ENCODE results near the gene NOP14. TPM values are rescaled to one million over a fixed set of nuclear protein-coding genes. Genes with fewer than 3 reads are reported as not detected.

NOP14 gene
- total RNA-seq, 4 donors from 2014 or later = 21.2 to 33.1 (median 23.0) TPM

DNA sequence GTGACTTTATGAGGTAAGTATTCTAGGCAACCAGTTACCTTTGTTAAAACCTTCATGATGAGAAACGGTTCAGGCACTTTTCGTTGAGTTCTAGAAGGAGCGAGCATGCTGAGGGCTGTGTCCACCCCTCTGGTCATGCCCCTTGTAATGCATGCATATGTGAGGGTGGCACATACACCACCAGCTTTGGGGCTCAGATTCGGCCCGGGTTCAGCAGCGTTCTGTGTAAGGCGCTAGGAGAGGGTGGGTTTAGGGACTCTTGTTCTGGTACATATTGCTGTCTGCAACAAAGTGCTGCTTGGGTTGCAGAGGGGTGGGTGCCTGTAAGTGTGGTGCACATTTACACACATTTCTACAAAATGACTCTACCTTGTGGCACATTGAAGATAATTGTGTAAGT, 54.5 kb downstream of the NOP14 start:
- DNase-seq (ENCODE audit: low spot score in 2 of 2) = no peak
- no peak for TF ChIP-seq POLR2A (IDR thresholded peaks at IDR 0.05)
- TF ChIP-seq, protein P1, sequence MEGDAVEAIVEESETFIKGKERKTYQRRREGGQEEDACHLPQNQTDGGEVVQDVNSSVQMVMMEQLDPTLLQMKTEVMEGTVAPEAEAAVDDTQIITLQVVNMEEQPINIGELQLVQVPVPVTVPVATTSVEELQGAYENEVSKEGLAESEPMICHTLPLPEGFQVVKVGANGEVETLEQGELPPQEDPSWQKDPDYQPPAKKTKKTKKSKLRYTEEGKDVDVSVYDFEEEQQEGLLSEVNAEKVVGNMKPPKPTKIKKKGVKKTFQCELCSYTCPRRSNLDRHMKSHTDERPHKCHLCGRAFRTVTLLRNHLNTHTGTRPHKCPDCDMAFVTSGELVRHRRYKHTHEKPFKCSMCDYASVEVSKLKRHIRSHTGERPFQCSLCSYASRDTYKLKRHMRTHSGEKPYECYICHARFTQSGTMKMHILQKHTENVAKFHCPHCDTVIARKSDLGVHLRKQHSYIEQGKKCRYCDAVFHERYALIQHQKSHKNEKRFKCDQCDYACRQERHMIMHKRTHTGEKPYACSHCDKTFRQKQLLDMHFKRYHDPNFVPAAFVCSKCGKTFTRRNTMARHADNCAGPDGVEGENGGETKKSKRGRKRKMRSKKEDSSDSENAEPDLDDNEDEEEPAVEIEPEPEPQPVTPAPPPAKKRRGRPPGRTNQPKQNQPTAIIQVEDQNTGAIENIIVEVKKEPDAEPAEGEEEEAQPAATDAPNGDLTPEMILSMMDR (IDR thresholded peaks at IDR 0.05) = no peak
- no peak overlapping the region for H3K4me3 ChIP-seq (ENCODE audit: low read depth, poor library complexity, severe bottlenecking)
- 83 to 89% methylated on average over 7 of the region's 7 CpGs for WGBS, 2 donors
- intact Hi-C loops (cut with DNase I; ENCODE audit: low total_unique reads) = no loop called here

DNA sequence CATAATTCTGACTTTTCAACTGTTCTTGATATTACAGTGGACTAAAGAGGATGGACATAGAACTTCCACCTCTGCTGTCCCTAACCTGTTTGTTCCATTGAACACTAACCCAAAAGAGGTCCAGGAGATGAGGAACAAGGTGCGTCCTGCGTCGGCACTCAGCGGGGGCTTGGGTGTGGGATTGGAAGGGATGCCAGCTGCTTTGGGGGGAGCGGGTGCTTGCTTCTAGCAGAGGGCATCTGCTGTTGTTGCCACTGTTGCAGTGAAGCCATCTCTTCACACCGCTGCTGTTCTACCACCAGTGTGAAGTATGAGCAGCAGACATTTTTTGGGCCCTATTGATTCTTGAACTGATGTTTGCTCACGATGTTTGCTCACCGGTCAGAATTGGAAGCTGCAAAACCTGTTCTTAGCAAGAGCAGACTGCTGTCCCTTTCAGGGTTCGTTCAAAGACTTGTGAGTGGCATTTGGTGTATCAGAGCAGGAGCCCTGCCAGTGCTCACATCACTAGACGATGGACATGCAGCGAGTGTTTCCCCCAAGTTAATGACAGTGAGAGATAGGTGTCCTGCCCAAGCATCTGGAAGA, 55.4 kb downstream of the NOP14 start:
- WGBS, 2 donors = 87 to 90% methylated on average over 11 of the region's 11 CpGs
- TF ChIP-seq POLR2A (IDR thresholded peaks at IDR 0.05) = no peak
- TF ChIP-seq, protein P1 (IDR thresholded peaks at IDR 0.05) = no peak
- no peak for DNase-seq (ENCODE audit: low spot score in 2 of 2)
- intact Hi-C loops (cut with DNase I; ENCODE audit: low total_unique reads) = no loop called here
- no peak overlapping the region for H3K4me3 ChIP-seq (ENCODE audit: low read depth, poor library complexity, severe bottlenecking)

DNA sequence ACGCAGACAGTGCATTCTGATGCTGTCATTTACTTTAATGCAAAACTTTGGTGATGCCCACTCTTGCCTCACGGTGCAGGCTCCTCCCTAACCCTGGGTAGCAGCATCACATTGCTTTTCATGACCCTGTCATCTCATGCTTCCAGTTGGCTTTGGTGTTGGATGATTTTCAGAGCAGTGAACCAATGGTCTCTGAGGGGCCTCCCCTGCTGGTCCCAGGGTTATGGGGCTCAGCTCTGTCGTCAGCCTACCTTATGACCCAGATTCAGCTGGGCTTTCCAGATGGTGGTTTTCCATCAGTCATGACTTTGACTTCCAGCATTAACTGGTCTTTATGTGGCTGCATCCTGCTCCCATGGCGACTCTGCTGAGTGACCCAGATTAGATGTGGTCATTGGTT, 56.0 kb downstream of the NOP14 start:
- intact Hi-C loops (cut with DNase I; ENCODE audit: low total_unique reads) = no loop called here
- 85% methylated on average over 4 of the region's 4 CpGs for WGBS, 2 donors
- no peak for DNase-seq (ENCODE audit: low spot score in 2 of 2)
- H3K4me3 ChIP-seq (ENCODE audit: low read depth, poor library complexity, severe bottlenecking) = no peak overlapping the region
- TF ChIP-seq, protein P1 (IDR thresholded peaks at IDR 0.05) = no peak
- no peak for TF ChIP-seq POLR2A (IDR thresholded peaks at IDR 0.05)

DNA sequence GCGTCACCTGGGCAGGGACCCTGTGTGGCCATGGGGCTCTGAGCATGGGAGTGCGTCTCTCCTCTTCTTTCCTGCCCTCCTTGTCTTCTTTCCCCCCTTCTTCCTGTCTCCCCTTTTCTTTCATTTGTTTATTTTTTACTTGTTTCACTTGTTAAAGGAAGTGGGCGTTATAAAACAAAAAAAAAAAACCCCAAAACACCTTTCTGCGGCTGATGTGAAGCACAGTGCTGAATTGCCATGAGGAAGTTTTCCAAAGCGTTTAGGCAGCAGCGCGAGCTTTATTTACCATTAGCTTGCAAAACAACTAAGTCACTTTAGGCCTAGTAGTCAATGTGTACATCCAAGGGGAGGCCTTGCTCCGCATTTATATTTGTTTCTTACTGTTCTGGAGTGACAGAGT, 57.0 kb downstream of the NOP14 start:
- DNase-seq (ENCODE audit: low spot score in 2 of 2) = no peak
- 87 to 90% methylated on average over 8 of the region's 8 CpGs for WGBS, 2 donors
- H3K4me3 ChIP-seq (ENCODE audit: low read depth, poor library complexity, severe bottlenecking) = no peak overlapping the region
- TF ChIP-seq, protein P1 (IDR thresholded peaks at IDR 0.05) = no peak
- no peak for TF ChIP-seq POLR2A (IDR thresholded peaks at IDR 0.05)
- intact Hi-C loops (cut with DNase I; ENCODE audit: low total_unique reads) = no loop called here

DNA sequence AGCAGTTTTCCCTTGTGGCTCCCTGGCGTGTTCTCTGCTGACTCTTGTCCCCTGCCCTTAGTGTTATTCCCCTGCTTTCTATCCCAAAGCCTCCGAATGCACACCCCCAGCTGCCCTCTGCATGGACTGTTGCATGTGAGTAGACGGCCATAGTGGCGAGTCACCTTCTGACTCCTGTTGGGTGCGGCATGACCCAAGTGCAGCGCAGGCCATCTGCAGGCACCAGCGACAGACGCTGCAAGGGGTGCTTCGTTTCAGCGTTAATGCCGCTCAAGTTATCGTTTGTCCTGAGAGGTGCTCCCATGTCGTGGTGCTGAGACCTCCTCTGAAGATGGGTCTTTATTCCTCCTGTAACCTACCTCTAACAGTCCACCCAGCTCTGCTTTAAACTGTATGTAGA, 57.7 kb downstream of the NOP14 start:
- no peak for TF ChIP-seq POLR2A (IDR thresholded peaks at IDR 0.05)
- TF ChIP-seq, protein P1 (IDR thresholded peaks at IDR 0.05) = no peak
- 88 to 93% methylated on average over 13 of the region's 13 CpGs for WGBS, 2 donors
- H3K4me3 ChIP-seq (ENCODE audit: low read depth, poor library complexity, severe bottlenecking) = no peak overlapping the region
- intact Hi-C loops (cut with DNase I; ENCODE audit: low total_unique reads) = no loop called here
- DNase-seq (ENCODE audit: low spot score in 2 of 2) = no peak

DNA sequence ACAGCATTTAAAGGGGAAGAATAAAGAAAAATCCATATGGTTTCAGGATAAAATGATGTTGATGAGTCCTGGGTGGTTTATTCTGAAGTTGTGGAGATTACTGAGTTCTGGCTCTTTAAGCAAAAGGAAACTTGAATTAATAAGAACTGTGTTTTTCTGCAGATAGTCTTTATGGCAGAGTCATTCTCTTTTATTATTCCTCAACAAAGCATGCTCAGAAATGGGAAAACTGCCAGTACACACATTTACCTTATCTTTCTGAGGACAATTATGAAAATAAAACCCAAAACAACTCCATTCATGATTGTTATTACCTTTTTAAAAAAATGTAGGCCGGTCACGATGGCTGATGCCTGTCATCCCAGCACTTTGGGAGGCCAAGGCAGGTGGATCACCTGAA, 61.1 kb downstream of the NOP14 start:
- intact Hi-C loops (cut with DNase I; ENCODE audit: low total_unique reads) = no loop called here
- no peak for TF ChIP-seq POLR2A (IDR thresholded peaks at IDR 0.05)
- TF ChIP-seq, protein P1 (IDR thresholded peaks at IDR 0.05) = no peak
- 93 to 97% methylated on average over 2 of the region's 2 CpGs for WGBS, 2 donors

More for the DNA sequence above, 61.1 kb downstream of the NOP14 start:
- no peak overlapping the region for H3K4me3 ChIP-seq (ENCODE audit: low read depth, poor library complexity, severe bottlenecking)
- DNase-seq (ENCODE audit: low spot score in 2 of 2) = no peak

Measured in lower leg skin (tissue), 4 donors.